PC-9 (cell line): Measurements from ENCODE around the gene ACO1. TPM values are rescaled to one million over a fixed set of nuclear protein-coding genes. Genes with fewer than 3 reads are reported as not detected.
A peak's percentile ranks its signal among the peaks of the same experiment; 100 is the strongest.

ENCODE experiments used
- BruUV-seq: library from RNA; stranded (reverse); fragments of 400-500 nt; replicated peaks from 2 replicates; lab custom pipeline; 2021; lab: Mats Ljungman, UMichigan
- CTCF ChIA-PET: fragments of 300-600 bp; sonication (Branson Sonifier 250); formaldehyde crosslinking; loops from one replicate; lab custom pipeline; 2022; ENCODE audit warnings: antibody characterized with exemption; lab: Charles Lee
- POLR2A ChIA-PET: fragments of 300-600 bp; sonication (Branson Sonifier 250); formaldehyde crosslinking; loops from one replicate; lab custom pipeline; 2022; ENCODE audit warnings: antibody characterized with exemption; ENCODE audit not compliant: unreplicated experiment; lab: Charles Lee
- DNase-seq, 2 experiments: peaks; one replicate each; pipeline versions ENCODE4 v3.0.0 to v3.0.0-alpha.2; 2015 to 2022; ENCODE audit warnings: mixed read lengths in 1 of 2
- H2AFZ ChIP-seq: fragments of 200-600 bp; sonication (generic); 2 replicates; pipeline ENCODE4 v1.8.1; 2017; ENCODE audit warnings: antibody characterized with exemption
- H3F3A ChIP-seq: fragments of 200-600 bp; sonication (generic); 2 replicates; pipeline ENCODE4 v1.8.1; 2017; ENCODE audit warnings: antibody characterized with exemption, mild to moderate bottlenecking, low read depth; ENCODE audit not compliant: insufficient read depth
- H3K27ac ChIP-seq: fragments of 200-600 bp; sonication (generic); 2 replicates; pipeline ENCODE4 v1.6.1; 2016; ENCODE audit warnings: mixed run types
- H3K27me3 ChIP-seq: fragments of 200-600 bp; sonication (generic); 2 replicates; pipeline ENCODE4 v1.6.1; 2016; ENCODE audit warnings: low read depth, mixed run types; ENCODE audit not compliant: insufficient read depth
- H3K36me3 ChIP-seq: fragments of 200-600 bp; sonication (generic); 2 replicates; pipeline ENCODE4 v1.6.1; 2016; ENCODE audit warnings: low read depth, mixed run types
- H3K4me1 ChIP-seq: fragments of 200-600 bp; sonication (generic); replicated peaks from 2 replicates; pipeline ENCODE4 v1.6.1; 2016; ENCODE audit warnings: mixed run types; ENCODE audit not compliant: insufficient read depth
- H3K4me2 ChIP-seq: fragments of 200-600 bp; sonication (generic); 2 replicates; pipeline ENCODE4 v1.6.1; 2017; ENCODE audit warnings: mixed run types
- H3K4me3 ChIP-seq: fragments of 200-600 bp; sonication (generic); 2 replicates; pipeline ENCODE4 v1.6.1; 2016; ENCODE audit warnings: mixed run types
- H3K79me2 ChIP-seq: fragments of 200-600 bp; sonication (generic); 2 replicates; pipeline ENCODE4 v1.6.1; 2017; ENCODE audit warnings: low read depth, mixed run types
- H3K9me2 ChIP-seq: fragments of 200-600 bp; sonication (generic); 2 replicates; pipeline ENCODE4 v1.8.1; 2017; ENCODE audit warnings: mild to moderate bottlenecking; ENCODE audit not compliant: insufficient read depth
- H3K9me3 ChIP-seq: fragments of 200-600 bp; sonication (generic); 2 replicates; pipeline ENCODE4 v1.8.1; 2016; ENCODE audit warnings: low read depth; ENCODE audit not compliant: insufficient read depth
- H4K20me1 ChIP-seq: fragments of 200-600 bp; sonication (generic); 2 replicates; pipeline ENCODE4 v1.8.1; 2017; ENCODE audit not compliant: insufficient read depth
- CTCF ChIP-seq: fragments of 200-600 bp; sonication (generic); conservative IDR thresholded peaks from 2 replicates; pipeline ENCODE4 v1.6.1; 2017; ENCODE audit warnings: mixed run types, antibody characterized with exemption, mild to moderate bottlenecking, moderate library complexity
- EZH2 ChIP-seq: fragments of 200-600 bp; sonication (generic); IDR thresholded peaks from 2 replicates; pipeline ENCODE4 v1.8.0; 2017; ENCODE audit warnings: antibody characterized with exemption, low read depth
- intact Hi-C: fragments of 100-400 bp; cut with micrococcal nuclease; formaldehyde crosslinking; loops from one replicate; pipeline ENCODE4 v1.10.0; 2022; ENCODE audit not compliant: unreplicated experiment
- total RNA-seq: library from RNA; stranded (reverse); gene quantifications from 2 replicates; pipeline ENCODE4 v1.2.3, GENCODE V29; 2021

ACO1 gene
- total RNA-seq, 1 experiment from 2014 or later, result 30.2 TPM

DNA sequence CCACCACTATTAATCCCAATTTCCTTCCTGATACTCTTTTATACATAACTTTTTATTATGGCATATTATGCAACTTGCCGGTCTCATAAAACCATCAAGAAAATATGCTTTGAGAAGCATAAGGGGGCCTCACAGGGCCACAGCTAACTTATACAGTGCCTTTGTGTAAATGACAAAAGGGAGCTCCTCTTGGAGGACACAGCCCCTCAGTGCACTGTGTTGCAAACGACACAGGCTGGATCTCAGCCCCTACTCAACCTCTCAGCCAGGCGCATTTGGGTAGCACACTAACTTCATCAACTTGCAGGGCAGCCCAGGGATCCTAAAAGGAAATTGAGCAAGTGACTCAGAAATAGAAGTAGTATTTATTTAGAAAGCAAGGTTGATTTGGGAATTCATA is 106.2 kb downstream of the ACO1 start:
- no peak overlapping the region for H3K4me3 ChIP-seq
- no peaks in the 10 kb centered on the region for H3K79me2 ChIP-seq
- no peaks in the 10 kb centered on the region for H3K9me3 ChIP-seq
- H3K27me3 ChIP-seq, result no peaks in the 10 kb centered on the region
- no peak for DNase-seq
- intact Hi-C loops, result no loop called here
- H2AFZ ChIP-seq, result no peak overlapping the region
- H3K4me2 ChIP-seq, result no peak overlapping the region
- H4K20me1 ChIP-seq, result no peaks in the 10 kb centered on the region
- no peaks in the 10 kb centered on the region for H3F3A ChIP-seq
- H3K27ac ChIP-seq, result no peak overlapping the region
- TF ChIP-seq EZH2 (no peak), CTCF (no peak)
- ChIA-PET POLR2A (no interaction called here), CTCF (no interaction called here)
- H3K9me2 ChIP-seq, result no peaks in the 10 kb centered on the region
- no peaks in the 10 kb centered on the region for H3K36me3 ChIP-seq
- no peaks in the 10 kb centered on the region for H3K4me1 ChIP-seq
- BruUV-seq, result no TSS peak

- H2AFZ ChIP-seq, result no peak overlapping the region
- intact Hi-C loops, result no loop called here
- no peaks in the 10 kb centered on the region for H3K27me3 ChIP-seq
- H3K27ac ChIP-seq, result no peak overlapping the region
- no TSS peak for BruUV-seq
- no peak for DNase-seq
- ChIA-PET CTCF (no interaction called here), POLR2A (no interaction called here)
- H4K20me1 ChIP-seq, result no peaks in the 10 kb centered on the region
- no peaks in the 10 kb centered on the region for H3K9me2 ChIP-seq
- no peaks in the 10 kb centered on the region for H3K9me3 ChIP-seq
- H3K4me1 ChIP-seq, result peaks cover 8% of the 10 kb centered on the region
- H3K79me2 ChIP-seq, result no peaks in the 10 kb centered on the region
- H3K36me3 ChIP-seq, result no peaks in the 10 kb centered on the region
- no peaks in the 10 kb centered on the region; the same call in 1 of the 2 replicates for H3F3A ChIP-seq
- no peak overlapping the region for H3K4me3 ChIP-seq
- no peak overlapping the region for H3K4me2 ChIP-seq
- no peak for TF ChIP-seq CTCF
- TF ChIP-seq EZH2, result no peak
Measured at GRCh38 chr9:32497921-32498320, 113.5 kb downstream of the ACO1 start.

GRCh38 chr9:32500768-32501167 is 116.3 kb downstream of the ACO1 start:
- CTCF ChIA-PET, result no interaction called here

GRCh38 chr9:32501868-32502267 is 117.4 kb downstream of the ACO1 start:
- H3F3A ChIP-seq, result no peaks in the 10 kb centered on the region; the same call in 1 of the 2 replicates
- H3K27me3 ChIP-seq, result no peaks in the 10 kb centered on the region
- no TSS peak for BruUV-seq
- H3K4me3 ChIP-seq, result no peak overlapping the region
- ChIA-PET CTCF (no interaction called here), POLR2A (no interaction called here)
- no peak for TF ChIP-seq CTCF
- no peak for TF ChIP-seq EZH2
- H3K9me2 ChIP-seq, result no peaks in the 10 kb centered on the region
- H3K27ac ChIP-seq, result no peak overlapping the region
- peaks cover 8% of the 10 kb centered on the region for H3K4me1 ChIP-seq
- intact Hi-C loops, result no loop called here
- H3K79me2 ChIP-seq, result no peaks in the 10 kb centered on the region
- no peaks in the 10 kb centered on the region for H3K36me3 ChIP-seq
- no peaks in the 10 kb centered on the region; the same call in 1 of the 2 replicates for H3K9me3 ChIP-seq
- H2AFZ ChIP-seq, result no peak overlapping the region
- no peak for DNase-seq
- no peak overlapping the region for H3K4me2 ChIP-seq
- H4K20me1 ChIP-seq, result no peaks in the 10 kb centered on the region

More at GRCh38 chr9:32500768-32501167, 116.3 kb downstream of the ACO1 start:
- no peak overlapping the region for H3K4me2 ChIP-seq
- no peaks in the 10 kb centered on the region; the same call in 1 of the 2 replicates for H3F3A ChIP-seq
- POLR2A ChIA-PET, result interaction anchor here (0.5 kb wide), 1 partner anchor 666 kb away, joined by 4 read pairs; the partner anchor contains the start of gene B4GALT1
- intact Hi-C loops, result no loop called here
- H2AFZ ChIP-seq, result no peak overlapping the region
- no peaks in the 10 kb centered on the region for H3K36me3 ChIP-seq
- no TSS peak for BruUV-seq
- H3K4me1 ChIP-seq, result peaks cover 8% of the 10 kb centered on the region
- TF ChIP-seq EZH2, result no peak
- peak in 1 of 2 experiments; percentile 55 for DNase-seq
- no peaks in the 10 kb centered on the region; the same call in 1 of the 2 replicates for H3K9me3 ChIP-seq
- peak overlapping the region; percentile 41 for H3K27ac ChIP-seq
- no peak overlapping the region for H3K4me3 ChIP-seq
- no peaks in the 10 kb centered on the region for H4K20me1 ChIP-seq
- no peaks in the 10 kb centered on the region for H3K79me2 ChIP-seq
- no peaks in the 10 kb centered on the region for H3K9me2 ChIP-seq
- no peaks in the 10 kb centered on the region for H3K27me3 ChIP-seq
